Measurements from ENCODE around the gene SMYD5. TPM values are rescaled to one million over a fixed set of nuclear protein-coding genes. Genes with fewer than 3 reads are reported as not detected.
"Not testable (repeated sequence)": the region's sequence is repeated elsewhere in the genome, so short reads cannot be mapped to it uniquely, and the experiment has no call there.

Gene SMYD5
- 36.3 TPM for total RNA-seq

GRCh38 chr2:73214120-73215035, at the start of gene SMYD5:
TSS of gene SMYD5 (plus strand) at chr2:73214245. CDS start at chr2:73214267, 22 bp downstream.
- DNase-seq (ENCODE audit: low spot score), result peak; percentile 90

DNA sequence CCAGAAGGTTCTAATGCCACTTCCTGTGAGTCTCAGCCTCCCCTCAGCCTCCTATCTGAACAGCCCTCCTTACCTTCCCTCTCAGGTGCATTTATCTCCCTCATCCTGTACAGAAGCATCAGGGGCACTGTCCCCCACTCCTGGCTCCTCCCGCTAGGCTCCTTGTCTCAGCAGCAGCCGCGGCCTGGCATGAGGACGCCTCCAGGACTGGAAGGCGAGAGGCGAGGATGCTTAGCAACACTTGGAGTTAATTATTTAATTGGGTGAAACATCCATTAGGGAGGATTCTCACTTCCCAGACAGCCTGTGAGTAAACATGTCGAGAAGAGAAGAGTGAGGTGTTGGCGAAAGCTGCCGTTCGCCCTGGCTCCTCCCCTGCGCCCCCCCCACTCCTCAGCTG, 48.1 kb upstream of the SMYD5 start:
- not testable (repeated sequence) for DNase-seq (ENCODE audit: low spot score)

GRCh38 chr2:73166813-73167212, 47.2 kb upstream of the SMYD5 start:
- DNase-seq (ENCODE audit: low spot score), result not testable (repeated sequence)

GRCh38 chr2:73168348-73168747, 45.7 kb upstream of the SMYD5 start:
- not testable (repeated sequence) for DNase-seq (ENCODE audit: low spot score)

DNA sequence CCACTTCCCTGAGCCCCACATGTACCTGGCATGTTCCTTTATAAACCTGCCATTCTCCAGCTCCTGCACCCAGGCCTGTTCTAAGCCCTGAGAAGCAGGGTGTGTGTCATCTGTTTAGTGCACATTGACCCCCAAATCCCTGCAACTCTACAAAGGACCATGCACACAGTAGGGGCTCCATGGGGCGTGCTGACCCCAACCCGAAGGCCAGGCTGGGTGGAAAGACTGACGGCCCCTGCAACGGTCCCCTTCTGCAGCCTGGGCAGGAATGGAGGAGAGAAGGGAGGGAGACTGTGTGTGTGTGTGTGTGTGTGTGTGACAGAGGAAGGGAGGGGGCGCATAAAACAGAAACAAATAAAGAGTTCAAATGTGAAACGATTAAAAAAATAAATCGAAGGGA, 43.7 kb upstream of the SMYD5 start:
- not testable (repeated sequence) for DNase-seq (ENCODE audit: low spot score)

GRCh38 chr2:73172963-73173362, 41.1 kb upstream of the SMYD5 start:
- no peak for DNase-seq (ENCODE audit: low spot score)

DNA sequence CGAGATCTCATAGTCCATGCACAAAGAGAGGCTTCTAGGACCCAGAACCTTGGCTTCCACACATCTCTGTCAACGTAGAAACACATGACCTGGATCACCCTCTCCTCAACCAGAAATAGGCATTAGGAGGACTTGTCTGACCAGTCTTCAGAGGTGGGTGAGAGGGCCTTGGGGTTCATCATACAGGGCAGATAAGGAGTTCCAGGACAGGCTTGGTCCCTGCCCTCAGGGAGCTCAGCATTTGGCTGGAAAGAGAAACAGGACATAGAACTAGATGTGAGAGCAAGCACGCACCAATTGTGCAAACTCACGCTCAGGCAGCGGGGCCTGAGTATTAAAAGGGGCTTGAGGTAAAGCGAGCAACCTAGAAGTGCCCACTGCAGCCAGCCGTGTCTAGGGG, 40.3 kb upstream of the SMYD5 start:
- no peak for DNase-seq (ENCODE audit: low spot score)

- no peak for DNase-seq (ENCODE audit: low spot score)
Observed at GRCh38 chr2:73174244-73174643, 39.8 kb upstream of the SMYD5 start.

DNA sequence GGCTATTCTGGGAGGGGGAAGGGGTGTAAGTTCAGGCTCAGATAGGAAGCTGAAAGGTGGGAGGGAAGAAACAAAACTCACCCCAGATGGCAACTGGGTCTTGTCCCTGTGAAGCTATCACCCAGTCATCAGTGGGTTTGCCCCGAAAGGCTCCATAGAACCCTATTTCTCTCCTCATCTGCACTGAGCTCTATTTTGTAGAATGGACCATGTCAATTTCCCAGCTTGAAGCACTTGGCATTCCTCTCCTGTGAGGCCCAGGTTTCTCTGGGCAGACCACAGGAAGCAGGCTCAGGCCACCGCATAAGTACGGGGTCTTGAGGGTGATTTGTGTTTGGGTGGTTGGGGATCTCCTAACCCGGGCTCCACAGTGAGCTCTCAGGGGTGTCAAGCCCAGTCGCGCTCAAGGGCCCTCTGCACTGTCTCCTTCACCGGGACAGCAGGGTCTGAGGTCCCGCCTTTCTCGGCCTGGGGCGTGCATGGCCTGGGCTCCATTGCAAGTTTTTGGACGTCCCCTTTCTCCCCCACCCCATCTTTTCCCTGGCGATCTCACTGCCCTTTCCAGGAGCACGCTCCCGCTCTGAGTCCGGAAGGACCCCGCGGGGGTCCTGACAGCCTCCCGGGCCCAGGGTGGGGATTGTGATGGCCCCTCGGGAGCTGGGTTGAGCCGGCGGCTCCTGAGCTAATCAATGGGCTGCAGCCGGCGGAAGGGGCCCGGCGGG, 38.9 kb upstream of the SMYD5 start:
- no peak for DNase-seq (ENCODE audit: low spot score)

DNA sequence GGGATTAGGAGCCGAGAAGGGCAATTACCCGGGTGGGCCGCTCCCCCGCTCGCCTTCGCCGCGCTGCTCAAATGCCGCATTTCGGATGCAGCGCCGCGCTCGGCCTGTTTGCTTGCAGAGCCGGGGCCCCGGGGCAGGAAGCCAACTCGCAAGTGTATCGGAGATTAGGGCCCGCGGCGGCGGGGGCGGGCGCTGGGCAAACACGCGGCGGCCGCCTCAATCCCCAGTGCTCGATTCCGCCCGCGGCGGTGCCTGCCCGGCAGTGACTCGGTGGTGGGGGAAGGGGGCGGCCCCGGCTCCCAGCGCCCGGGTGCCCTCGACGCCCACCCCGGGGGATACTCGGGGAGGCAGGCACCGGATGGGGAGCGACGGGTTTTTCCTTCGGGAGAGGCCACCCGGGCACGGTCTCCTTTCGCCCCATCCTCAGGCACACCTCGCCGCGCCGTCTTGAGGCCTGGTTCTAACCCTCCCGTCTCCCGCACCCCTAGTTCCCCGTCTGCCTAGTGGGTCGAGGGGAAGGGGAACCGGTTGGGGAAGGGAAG, 38.3 kb upstream of the SMYD5 start:
- DNase-seq (ENCODE audit: low spot score), result peak; percentile 74

DNA sequence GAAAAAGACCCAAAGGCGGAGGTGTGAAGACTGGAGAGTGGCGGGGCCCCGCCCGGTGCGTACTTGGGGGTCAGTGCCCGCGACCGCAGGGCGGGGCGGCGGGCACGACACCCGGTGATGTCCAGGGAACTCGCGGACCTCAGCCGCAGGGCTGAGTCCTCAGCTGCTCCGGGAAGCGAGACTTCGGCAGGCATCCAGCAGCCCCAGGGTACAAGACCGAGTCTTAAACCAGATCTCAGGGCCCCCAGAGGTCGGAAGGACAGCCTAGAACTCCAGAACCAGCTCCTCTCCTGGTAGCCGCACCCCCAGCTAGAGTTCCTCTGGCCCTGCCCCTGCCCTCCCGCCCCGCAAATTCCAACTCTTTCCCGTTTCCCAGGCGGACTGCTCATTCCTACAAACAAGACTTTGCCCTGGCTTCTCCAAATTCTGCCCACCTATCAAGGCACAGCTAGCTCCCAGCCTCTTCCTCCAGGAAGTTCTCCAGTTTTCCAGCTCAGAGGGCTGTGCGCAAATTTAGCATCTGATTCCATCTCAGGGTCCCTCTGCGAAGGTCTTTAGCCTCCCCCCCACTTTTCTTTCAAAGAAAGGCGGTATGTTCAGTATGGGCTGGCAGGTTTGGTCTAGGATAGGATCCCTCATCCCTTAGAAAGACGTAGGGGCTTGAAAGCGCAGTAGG, 37.7 kb upstream of the SMYD5 start:
- no peak for DNase-seq (ENCODE audit: low spot score)

DNA sequence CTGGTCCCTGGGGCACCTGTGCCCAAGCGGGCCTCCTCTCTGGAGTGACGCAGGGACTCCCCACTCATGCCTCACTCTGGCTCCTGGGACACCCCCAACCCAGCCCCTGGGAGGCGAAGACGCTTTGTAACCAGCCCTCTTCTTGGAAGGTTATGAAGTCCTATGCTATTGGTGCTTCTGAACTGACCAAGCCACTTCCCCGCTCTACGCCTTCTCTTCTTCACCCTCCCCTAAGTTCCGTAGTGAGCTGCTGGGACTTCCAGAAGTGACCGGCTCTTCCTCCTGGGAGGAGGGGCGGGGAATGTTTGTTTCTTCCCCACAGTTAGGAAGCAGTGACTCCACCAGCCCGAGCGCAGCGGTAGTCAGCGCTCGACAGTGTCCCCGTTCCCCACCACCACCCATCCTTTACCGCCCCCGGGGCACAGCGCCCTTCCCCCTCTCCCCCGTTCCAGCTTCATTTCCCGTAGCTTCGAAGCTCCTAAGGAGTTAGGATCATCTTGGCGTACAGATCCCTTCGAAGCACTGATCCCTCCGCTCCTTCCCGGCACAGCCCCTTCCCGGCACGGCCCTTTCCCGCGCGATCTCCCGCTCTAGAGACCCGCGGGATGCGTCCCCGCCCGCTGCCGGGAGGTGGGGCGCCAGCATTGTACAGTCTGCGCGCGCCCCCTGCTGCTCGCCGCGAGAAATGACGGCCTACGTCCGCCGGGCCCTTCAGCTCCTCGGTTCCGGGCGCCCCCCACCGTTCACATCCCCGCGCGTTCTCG, 37.0 kb upstream of the SMYD5 start:
- peak; percentile 92 for DNase-seq (ENCODE audit: low spot score)

- DNase-seq (ENCODE audit: low spot score), result no peak
Observed at GRCh38 chr2:73177645-73178255, 36.3 kb upstream of the SMYD5 start.

DNA sequence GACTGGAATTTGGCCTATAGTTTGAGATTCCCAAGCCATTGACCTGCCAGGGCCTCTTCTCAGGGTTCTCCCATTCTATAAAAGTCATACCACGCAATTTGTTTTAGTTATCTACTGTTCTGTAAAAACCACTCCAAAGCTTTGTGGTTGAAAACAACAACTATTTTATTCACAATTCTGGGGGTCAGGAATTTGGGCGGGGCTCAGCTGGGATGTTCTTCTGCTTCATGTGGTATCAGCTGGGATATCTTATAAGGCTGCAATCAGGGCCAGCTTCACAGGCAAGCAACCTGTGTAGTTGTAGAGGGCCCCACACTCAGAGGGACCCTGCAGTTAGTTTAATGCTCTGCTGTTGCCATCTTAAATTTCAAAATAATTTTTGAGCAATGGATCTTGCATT, 28.1 kb upstream of the SMYD5 start:
- no peak for DNase-seq (ENCODE audit: low spot score)

DNA sequence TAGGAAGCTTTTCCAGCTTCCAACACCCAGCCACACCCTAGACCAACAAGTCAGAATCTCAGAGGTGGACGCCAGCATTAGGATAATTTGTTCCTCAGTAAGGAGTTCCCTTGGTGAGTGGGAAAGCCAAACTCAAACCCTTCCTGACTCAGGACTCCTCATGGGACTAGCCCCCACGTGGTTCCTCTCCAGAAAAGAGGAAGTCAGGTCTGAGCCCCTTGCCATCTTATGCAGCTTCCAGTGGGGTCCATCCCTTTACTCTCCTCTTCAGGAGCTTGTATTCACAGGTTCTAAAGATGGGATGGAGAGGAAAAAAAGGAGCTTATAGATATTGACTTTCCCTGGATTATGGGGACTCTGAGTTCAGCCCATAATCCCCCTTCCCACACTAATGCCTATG, 26.5 kb upstream of the SMYD5 start:
- DNase-seq (ENCODE audit: low spot score), result no peak

DNA sequence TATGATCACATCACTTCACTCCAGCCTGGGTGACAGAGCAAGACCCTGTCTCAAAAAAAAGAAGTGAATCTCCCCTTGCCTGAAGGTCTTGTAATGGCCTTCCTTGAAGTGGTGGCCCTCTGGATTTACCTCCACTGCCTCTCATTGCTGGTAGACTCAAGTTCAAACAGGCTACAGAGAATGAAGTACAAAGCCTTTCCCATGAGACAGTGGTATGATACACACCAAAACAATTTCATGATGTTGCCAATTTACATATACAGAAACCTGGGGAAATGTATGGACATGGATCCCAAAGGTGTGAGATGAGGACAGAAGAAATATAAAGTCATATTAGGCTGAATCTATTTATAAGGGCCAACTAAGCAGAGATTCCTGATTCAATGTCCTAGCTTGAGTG, 16.5 kb upstream of the SMYD5 start:
- no peak for DNase-seq (ENCODE audit: low spot score)

DNA sequence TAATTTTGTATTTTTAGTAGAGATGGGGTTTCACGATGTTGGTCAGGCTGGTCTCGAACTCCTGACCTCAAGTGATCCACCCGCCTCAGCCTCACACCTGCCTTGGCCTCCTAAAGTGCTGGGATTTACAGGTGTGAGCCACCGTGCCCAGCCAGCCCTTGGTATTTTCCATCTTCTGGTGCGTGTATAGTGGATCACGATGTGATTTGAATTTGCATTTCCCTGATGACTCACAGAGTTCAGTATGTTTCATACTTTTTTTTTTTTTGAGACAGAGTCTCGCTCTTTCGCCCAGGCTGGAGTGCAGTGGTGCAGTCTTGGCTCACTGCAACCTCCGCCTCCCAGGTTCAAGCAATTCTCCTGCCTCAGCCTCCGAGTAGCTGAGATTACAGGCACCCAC, 13.8 kb upstream of the SMYD5 start:
- not testable (repeated sequence) for DNase-seq (ENCODE audit: low spot score)

DNA sequence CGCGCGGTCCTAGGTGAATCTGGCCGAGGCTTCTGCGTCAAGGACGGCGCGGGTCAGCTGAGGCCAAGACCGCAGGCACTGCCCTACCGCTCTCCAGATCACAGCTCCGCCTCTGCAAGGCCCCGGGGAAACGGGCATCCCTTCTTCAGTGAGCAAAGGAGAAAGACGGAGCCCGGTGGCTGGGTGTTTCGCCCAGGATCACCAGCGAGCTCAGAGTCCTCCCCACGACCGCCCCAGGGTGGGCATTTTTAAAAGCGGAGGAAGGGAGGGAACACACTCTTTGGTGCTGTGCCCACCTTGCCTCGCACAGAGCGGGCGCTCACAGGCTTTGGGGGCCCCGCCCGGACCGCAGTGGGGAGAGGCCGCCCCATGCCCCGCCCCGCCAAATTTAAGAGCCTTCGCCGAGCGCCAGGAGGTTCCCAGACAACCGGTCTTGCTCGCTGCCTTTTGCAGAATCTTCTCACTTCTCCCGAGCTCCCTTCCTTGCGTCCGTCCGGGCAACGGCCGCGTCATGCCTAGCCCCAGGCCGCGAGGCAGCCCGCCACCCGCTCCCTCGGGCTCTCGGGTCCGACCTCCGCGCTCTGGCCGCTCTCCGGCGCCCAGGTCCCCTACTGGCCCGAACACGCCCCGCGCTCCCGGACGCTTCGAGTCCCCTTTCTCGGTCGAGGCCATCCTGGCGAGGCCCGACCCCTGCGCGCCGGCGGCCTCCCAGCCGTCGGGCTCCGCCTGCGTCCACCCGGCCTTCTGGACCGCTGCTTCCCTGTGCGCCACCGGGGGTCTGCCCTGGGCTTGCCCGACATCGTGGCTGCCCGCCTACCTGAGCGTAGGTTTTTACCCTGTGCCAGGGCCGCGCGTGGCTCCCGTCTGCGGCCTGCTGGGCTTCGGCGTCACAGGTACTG, 11.6 kb upstream of the SMYD5 start, which contains the start of gene NOTO:
Gene NOTO (plus strand): TSS at position 419 of the 899 bp plus-strand sequence. CDS start 93 bp downstream, at position 512.
- no peak for DNase-seq (ENCODE audit: low spot score)

- no peak for DNase-seq (ENCODE audit: low spot score)
Observed at GRCh38 chr2:73203055-73203681, 10.9 kb upstream of the SMYD5 start.
